ENCODE data around the gene CEP97.
A peak's percentile ranks its signal among the peaks of the same experiment; 100 is the strongest.

The CEP97 gene

DNA sequence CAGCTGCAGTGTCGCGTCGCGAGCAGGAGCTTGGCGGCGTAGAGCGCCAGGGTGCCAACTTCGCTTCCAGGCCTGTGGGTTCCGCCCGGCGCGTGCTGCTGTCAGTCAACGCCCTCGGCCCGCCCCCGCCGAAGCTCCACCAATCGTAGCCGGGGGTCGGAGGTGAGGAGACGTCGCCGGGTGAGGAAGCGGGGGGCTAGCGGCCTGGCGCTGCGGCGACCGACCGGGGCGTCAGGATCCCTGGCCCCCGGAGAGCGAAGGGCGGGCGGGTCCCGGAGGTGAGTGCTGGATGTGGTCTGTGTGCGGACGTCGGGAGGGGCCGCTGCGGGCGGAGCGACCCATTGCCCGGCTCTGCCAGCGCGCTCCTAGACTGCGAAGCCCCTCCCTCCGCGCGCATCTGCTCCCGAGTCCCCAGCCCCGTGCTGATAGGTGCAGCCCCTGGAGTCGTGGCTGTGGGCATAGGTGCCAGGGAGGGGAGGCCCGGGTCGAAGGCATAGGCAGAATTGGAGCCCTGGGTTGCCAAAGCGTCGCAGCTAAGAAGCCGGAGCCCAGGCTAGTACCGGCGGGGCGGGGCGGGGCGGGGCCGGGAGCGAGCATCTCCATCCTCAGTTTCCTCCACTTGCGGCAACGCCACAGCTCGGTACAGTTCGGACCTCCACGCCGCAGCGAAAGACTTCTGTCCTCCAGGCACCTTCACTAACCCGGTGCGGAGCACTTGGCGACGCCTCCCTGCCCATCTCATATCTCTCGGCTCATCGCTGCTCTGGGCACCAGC is 54.8 kb downstream of the CEP97 start, which contains the start of gene NXPE3:
Gene NXPE3 (plus strand): TSS at position 165 of the 775 bp plus-strand sequence. CDS start 6,386 bp downstream, outside the sequence.
- H3K4me1 ChIP-seq (ENCODE audit: control insufficient read depth, insufficient read depth, low read length), result peaks cover 15% of the 10 kb centered on the region
- peaks cover 9 to 10% of the 10 kb centered on the region in 2 donors for H3K36me3 ChIP-seq (ENCODE audit: control insufficient read depth in 2 of 2, insufficient read depth in 2 of 2, low read length in 2 of 2)
- peak within 1 kb of the TSS; percentile 87 for H3K27ac ChIP-seq (ENCODE audit: low read length)
- H3K27me3 ChIP-seq (ENCODE audit: control insufficient read depth in 1 of 2, insufficient read depth in 2 of 2, low read length in 2 of 2), result no peaks in the 10 kb centered on the region
- peak within 1 kb of the TSS; percentile 70 to 90 for H3K4me3 ChIP-seq (ENCODE audit: low read length in 2 of 2)
- no peaks in the 10 kb centered on the region for H3K9me3 ChIP-seq (ENCODE audit: control insufficient read depth in 2 of 2, low read length in 2 of 2)
- H3K9ac ChIP-seq (ENCODE audit: low read length in 2 of 2), result peak within 1 kb of the TSS; percentile 65 to 89

DNA sequence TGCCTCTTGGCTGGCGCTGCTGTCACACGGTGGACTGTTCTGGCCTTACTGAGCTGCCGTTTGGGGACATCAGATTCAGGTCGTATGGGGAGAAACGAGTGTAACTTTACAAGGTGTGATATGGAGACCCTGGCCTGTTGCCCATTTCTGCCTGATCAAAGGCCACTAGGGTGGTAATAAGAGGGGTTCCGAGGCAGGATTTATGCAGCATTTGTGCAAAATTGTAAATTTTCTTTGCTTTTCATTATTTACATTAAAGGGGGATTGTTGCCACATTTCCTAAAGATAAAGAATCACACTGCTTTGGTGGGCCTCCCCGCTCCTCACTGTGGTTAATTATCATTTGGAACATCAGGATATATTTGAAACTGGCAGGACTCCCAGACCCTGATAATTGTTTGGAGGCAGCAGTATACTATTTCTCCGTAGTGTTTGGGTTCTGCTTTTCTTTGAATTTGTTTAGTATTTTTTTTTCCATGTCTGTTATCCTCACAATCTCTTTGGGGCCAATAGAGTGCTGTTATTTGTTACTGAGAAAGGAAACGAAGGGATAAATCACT is 55.5 kb downstream of the CEP97 start:
- Histone ChIP-seq H3K36me3 (ENCODE audit: control insufficient read depth in 2 of 2, insufficient read depth in 2 of 2, low read length in 2 of 2) (peaks cover 16 to 17% of the 10 kb centered on the region in 2 donors), H3K4me3 (ENCODE audit: low read length in 2 of 2) (peak overlapping the region; percentile 70 to 90), H3K9ac (ENCODE audit: low read length in 2 of 2) (peak overlapping the region; percentile 65 to 71), H3K27ac (ENCODE audit: low read length) (peak overlapping the region; percentile 87), H3K9me3 (ENCODE audit: control insufficient read depth in 2 of 2, low read length in 2 of 2) (no peaks in the 10 kb centered on the region), H3K27me3 (ENCODE audit: control insufficient read depth in 1 of 2, insufficient read depth in 2 of 2, low read length in 2 of 2) (no peaks in the 10 kb centered on the region), H3K4me1 (ENCODE audit: control insufficient read depth, insufficient read depth, low read length) (peaks cover 15% of the 10 kb centered on the region)

DNA sequence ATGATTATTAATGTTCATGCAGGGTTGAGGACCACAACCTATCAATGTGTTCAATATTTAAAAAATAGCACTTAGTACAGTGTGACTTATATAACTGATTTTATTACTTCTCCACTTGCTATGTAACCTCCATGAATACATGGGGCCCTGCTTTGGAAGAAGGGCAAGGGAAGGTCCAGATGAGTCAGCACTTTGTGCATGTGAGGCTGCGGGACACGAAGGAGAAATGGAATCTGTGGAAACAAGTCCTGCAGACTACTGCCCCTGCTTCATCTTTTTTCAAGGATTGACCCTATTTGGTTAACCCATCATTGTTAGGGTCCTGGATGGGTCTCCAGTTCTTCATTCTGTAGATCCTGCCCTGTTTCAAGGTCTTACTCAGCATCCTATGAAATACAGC is 56.2 kb downstream of the CEP97 start:
- peak overlapping the region; percentile 70 to 90 for H3K4me3 ChIP-seq (ENCODE audit: low read length in 2 of 2)

DNA sequence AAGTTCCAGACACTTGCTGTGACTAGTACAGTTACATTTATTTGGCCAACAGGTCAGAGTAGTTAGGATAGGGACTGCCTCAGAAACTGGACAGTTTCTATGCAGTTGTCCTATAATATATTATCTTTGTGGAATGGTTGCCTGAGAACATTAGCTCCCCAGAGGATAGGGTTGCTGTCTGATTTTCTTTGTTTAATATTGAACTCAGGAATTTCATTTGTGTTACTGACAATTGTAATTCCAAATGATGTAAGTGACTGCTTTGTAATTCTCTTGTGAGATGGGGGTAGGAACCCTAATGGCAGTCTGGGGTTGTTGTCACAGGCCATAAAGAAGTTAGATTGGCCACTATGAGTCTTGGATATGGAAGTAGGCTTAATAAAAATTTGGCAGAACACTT is 56.8 kb downstream of the CEP97 start:
- Histone ChIP-seq H3K27ac (ENCODE audit: low read length) (no peak overlapping the region), H3K4me3 (ENCODE audit: low read length in 2 of 2) (no peak overlapping the region), H3K4me1 (ENCODE audit: control insufficient read depth, insufficient read depth, low read length) (peaks cover 15% of the 10 kb centered on the region)

More for the DNA sequence above, 56.2 kb downstream of the CEP97 start:
- Histone ChIP-seq H3K36me3 (ENCODE audit: control insufficient read depth in 2 of 2, insufficient read depth in 2 of 2, low read length in 2 of 2) (peaks cover 21 to 22% of the 10 kb centered on the region in 2 donors), H3K27ac (ENCODE audit: low read length) (peak overlapping the region; percentile 87), H3K9ac (ENCODE audit: low read length in 2 of 2) (no peak overlapping the region), H3K4me1 (ENCODE audit: control insufficient read depth, insufficient read depth, low read length) (peaks cover 15% of the 10 kb centered on the region), H3K9me3 (ENCODE audit: control insufficient read depth in 2 of 2, low read length in 2 of 2) (no peaks in the 10 kb centered on the region), H3K27me3 (ENCODE audit: control insufficient read depth in 1 of 2, insufficient read depth in 2 of 2, low read length in 2 of 2) (no peaks in the 10 kb centered on the region)

DNA sequence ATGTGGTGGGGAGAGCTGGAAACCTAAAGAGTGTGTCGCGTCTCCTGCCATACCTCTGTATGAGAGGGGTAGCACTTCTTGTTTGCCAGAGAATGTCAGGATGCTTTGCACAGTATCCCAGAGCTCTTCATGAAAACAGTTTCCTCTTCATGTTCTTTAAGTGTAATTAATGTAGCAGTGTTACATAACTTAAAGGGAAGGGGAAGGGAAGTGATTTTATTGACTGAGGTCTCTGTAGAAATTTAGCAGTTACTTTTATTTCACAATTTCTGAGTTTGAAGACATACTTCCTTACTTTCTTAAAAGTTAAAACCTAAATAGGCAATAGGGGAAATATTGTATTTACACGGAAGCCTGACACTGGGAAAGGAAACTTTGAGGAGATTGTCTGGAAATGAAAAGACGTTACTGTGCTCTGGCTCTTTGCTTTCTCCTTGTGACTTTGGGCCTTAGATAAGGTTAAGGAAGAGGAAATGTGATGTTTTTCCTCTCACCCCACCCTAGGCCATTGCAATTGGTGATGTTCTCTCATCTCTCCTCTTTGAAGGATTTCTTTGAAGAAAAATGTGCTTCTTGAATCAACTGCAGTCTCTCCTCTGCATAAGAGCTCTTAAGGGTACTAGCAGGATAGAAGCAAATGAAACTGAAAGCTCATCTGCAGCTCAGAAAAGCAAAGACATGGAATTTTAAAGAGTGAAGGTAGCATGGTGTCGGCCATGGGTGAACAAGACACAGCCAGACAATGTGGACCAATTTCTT is 60.6 kb downstream of the CEP97 start:
- Histone ChIP-seq H3K9ac (ENCODE audit: low read length in 2 of 2) (no peak overlapping the region), H3K9me3 (ENCODE audit: control insufficient read depth in 2 of 2, low read length in 2 of 2) (no peaks in the 10 kb centered on the region), H3K4me1 (ENCODE audit: control insufficient read depth, insufficient read depth, low read length) (peaks cover 4% of the 10 kb centered on the region), H3K27ac (ENCODE audit: low read length) (no peak overlapping the region), H3K36me3 (ENCODE audit: control insufficient read depth in 2 of 2, insufficient read depth in 2 of 2, low read length in 2 of 2) (peaks cover 43% of the 10 kb centered on the region in 2 donors), H3K27me3 (ENCODE audit: control insufficient read depth in 1 of 2, insufficient read depth in 2 of 2, low read length in 2 of 2) (no peaks in the 10 kb centered on the region), H3K4me3 (ENCODE audit: low read length in 2 of 2) (no peak overlapping the region)

More for the DNA sequence above, 56.8 kb downstream of the CEP97 start:
- Histone ChIP-seq H3K9me3 (ENCODE audit: control insufficient read depth in 2 of 2, low read length in 2 of 2) (no peaks in the 10 kb centered on the region), H3K36me3 (ENCODE audit: control insufficient read depth in 2 of 2, insufficient read depth in 2 of 2, low read length in 2 of 2) (peaks cover 26 to 28% of the 10 kb centered on the region in 2 donors), H3K9ac (ENCODE audit: low read length in 2 of 2) (no peak overlapping the region), H3K27me3 (ENCODE audit: control insufficient read depth in 1 of 2, insufficient read depth in 2 of 2, low read length in 2 of 2) (no peaks in the 10 kb centered on the region)

DNA sequence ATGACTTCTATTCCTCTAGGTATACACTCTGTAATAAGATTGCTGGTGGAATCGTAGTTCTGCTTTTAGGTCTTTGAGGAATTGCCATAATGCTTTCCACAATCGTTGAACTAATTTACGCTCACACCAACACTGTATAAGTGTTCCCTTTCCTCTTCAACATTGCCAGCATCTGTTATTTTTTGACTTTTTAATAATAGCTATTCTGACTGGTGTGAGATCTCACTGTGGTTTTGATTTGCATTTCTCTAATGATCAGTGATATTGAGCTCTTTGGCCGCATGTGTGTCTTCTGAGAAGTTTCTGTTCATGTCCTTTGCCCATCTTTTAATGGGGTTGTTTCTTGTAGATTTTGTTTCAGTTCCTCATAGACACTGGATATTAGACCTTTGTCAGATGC is 67.4 kb downstream of the CEP97 start:
- no peak overlapping the region for H3K9ac ChIP-seq (ENCODE audit: low read length in 2 of 2)
- H3K27ac ChIP-seq (ENCODE audit: low read length), result no peak overlapping the region
- H3K4me3 ChIP-seq (ENCODE audit: low read length in 2 of 2), result no peak overlapping the region
- H3K9me3 ChIP-seq (ENCODE audit: control insufficient read depth in 2 of 2, low read length in 2 of 2), result no peaks in the 10 kb centered on the region
- H3K27me3 ChIP-seq (ENCODE audit: control insufficient read depth in 1 of 2, insufficient read depth in 2 of 2, low read length in 2 of 2), result no peaks in the 10 kb centered on the region
- no peaks in the 10 kb centered on the region for H3K4me1 ChIP-seq (ENCODE audit: control insufficient read depth, insufficient read depth, low read length)
- H3K36me3 ChIP-seq (ENCODE audit: control insufficient read depth in 2 of 2, insufficient read depth in 2 of 2, low read length in 2 of 2), result peaks cover 21 to 31% of the 10 kb centered on the region in 2 donors

DNA sequence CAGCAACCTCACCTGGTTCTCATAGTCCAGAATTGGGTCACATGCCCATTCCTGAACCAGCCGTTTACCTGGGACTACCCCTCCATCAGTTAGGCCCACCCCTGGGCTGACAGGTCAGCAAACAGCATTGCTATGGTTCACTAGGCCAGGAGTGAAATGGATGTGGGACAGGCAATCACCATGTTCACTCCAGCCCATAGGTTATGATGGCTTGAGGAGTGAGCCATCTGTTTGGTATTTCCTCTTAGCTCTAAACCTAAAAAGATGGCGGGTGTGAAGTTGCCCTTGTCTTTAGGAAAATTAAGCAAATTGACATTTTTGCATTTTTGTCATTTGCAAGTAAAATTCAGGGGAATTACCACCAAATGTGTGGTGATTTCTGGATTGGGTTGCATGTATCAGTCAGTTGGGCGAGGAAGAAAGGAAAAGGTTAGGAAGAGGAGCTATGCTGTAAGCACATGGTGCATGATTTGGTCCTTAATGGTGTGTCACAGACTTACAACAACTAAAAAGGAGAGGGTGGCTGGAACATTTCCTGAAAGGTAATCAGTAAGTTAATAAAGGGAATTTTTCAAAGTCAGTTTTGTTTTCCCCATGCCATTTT is 71.8 kb downstream of the CEP97 start:
- H3K27me3 ChIP-seq (ENCODE audit: control insufficient read depth in 1 of 2, insufficient read depth in 2 of 2, low read length in 2 of 2), result no peaks in the 10 kb centered on the region
- no peaks in the 10 kb centered on the region for H3K4me1 ChIP-seq (ENCODE audit: control insufficient read depth, insufficient read depth, low read length)
- no peaks in the 10 kb centered on the region for H3K9me3 ChIP-seq (ENCODE audit: control insufficient read depth in 2 of 2, low read length in 2 of 2)
- H3K27ac ChIP-seq (ENCODE audit: low read length), result no peak overlapping the region
- no peak overlapping the region for H3K9ac ChIP-seq (ENCODE audit: low read length in 2 of 2)
- peaks cover 4 to 15% of the 10 kb centered on the region in 2 donors for H3K36me3 ChIP-seq (ENCODE audit: control insufficient read depth in 2 of 2, insufficient read depth in 2 of 2, low read length in 2 of 2)
- H3K4me3 ChIP-seq (ENCODE audit: low read length in 2 of 2), result no peak overlapping the region

DNA sequence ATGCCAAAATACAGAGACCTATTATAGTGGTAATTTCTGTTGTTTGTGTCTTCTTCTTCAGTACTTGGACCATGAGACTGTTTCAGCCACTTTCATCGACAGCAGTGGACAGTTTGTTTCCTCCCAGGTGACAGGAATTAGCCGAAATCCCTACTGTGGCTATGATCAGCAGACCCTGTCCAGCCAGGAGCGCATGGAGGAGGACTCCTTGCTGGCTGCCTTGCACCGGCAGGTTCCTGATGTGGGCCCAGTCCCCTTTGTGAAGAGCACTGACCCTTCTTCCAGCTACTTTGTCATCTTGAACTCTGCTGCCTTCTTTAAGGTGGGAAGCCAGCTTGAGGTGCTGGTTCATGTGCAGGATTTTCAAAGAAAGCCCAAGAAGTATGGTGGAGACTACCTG is 76.8 kb downstream of the CEP97 start:
- Histone ChIP-seq H3K27me3 (ENCODE audit: control insufficient read depth in 1 of 2, insufficient read depth in 2 of 2, low read length in 2 of 2) (no peaks in the 10 kb centered on the region), H3K27ac (ENCODE audit: low read length) (no peak overlapping the region), H3K9ac (ENCODE audit: low read length in 2 of 2) (no peak overlapping the region), H3K4me1 (ENCODE audit: control insufficient read depth, insufficient read depth, low read length) (no peaks in the 10 kb centered on the region), H3K36me3 (ENCODE audit: control insufficient read depth in 2 of 2, insufficient read depth in 2 of 2, low read length in 2 of 2) (peaks cover 4 to 8% of the 10 kb centered on the region in 2 donors), H3K9me3 (ENCODE audit: control insufficient read depth in 2 of 2, low read length in 2 of 2) (no peaks in the 10 kb centered on the region), H3K4me3 (ENCODE audit: low read length in 2 of 2) (no peak overlapping the region)

DNA sequence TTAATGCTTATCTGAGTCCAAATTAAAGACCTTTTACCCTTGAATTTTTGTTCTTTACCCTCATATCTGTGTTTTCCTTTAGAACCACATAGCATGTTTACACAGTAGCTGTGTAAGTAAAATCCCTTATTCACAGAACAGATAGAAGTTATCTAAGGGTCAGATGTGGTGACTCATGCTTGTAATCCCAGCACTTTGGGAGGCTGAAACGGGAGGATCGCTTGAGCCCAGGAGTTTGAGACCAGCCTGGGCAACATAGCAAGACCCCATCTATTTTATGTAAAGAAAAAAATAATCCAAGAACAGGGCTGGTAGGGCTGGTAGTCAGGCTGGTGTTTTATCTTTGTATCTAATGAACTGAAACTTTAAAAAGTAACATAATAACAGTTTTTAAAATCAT is 77.8 kb downstream of the CEP97 start:
- Histone ChIP-seq H3K9ac (ENCODE audit: low read length in 2 of 2) (no peak overlapping the region), H3K36me3 (ENCODE audit: control insufficient read depth in 2 of 2, insufficient read depth in 2 of 2, low read length in 2 of 2) (peaks cover 4 to 6% of the 10 kb centered on the region in 2 donors), H3K27me3 (ENCODE audit: control insufficient read depth in 1 of 2, insufficient read depth in 2 of 2, low read length in 2 of 2) (no peaks in the 10 kb centered on the region), H3K9me3 (ENCODE audit: control insufficient read depth in 2 of 2, low read length in 2 of 2) (no peaks in the 10 kb centered on the region), H3K4me3 (ENCODE audit: low read length in 2 of 2) (no peak overlapping the region), H3K4me1 (ENCODE audit: control insufficient read depth, insufficient read depth, low read length) (no peaks in the 10 kb centered on the region), H3K27ac (ENCODE audit: low read length) (no peak overlapping the region)

DNA sequence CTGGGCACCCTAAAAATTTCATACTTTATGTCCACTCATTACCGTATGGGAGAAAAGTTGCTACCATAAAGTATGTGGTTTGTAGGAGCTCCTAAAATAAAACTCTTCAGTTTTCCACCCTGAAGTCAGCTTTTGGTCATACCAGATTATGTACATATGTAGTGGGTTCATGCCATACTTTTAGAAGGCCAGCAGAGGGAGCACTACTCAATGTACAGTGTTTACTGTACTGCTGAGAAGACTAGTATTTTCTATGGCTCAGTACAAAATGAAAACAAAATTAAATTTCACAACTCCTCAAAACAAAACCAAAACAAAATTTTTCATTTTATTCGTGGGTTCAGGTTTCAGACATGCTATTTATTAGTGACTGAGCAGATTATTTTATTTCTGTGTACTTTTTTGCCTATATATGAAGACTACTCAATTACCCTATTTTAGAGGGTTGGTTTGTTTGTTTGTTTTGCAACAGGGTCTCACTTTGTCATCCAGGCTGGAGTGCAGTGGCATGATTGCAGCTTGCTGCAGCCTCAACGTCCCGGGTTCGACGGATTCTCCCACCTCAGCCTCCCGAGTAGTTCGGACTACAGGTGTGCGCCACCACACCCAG is 78.9 kb downstream of the CEP97 start:
- no peak overlapping the region for H3K27ac ChIP-seq (ENCODE audit: low read length)
- H3K9me3 ChIP-seq (ENCODE audit: control insufficient read depth in 2 of 2, low read length in 2 of 2), result no peaks in the 10 kb centered on the region
- no peaks in the 10 kb centered on the region for H3K27me3 ChIP-seq (ENCODE audit: control insufficient read depth in 1 of 2, insufficient read depth in 2 of 2, low read length in 2 of 2)
- H3K4me3 ChIP-seq (ENCODE audit: low read length in 2 of 2), result no peak overlapping the region
- no peak overlapping the region for H3K9ac ChIP-seq (ENCODE audit: low read length in 2 of 2)
- no peaks in the 10 kb centered on the region for H3K4me1 ChIP-seq (ENCODE audit: control insufficient read depth, insufficient read depth, low read length)
- H3K36me3 ChIP-seq (ENCODE audit: control insufficient read depth in 2 of 2, insufficient read depth in 2 of 2, low read length in 2 of 2), result peaks cover 4 to 6% of the 10 kb centered on the region in 2 donors

Data from stomach smooth muscle (tissue), 2 donors.